ENCODE data around the gene IGF2BP3.
"Not testable (repeated sequence)": the region's sequence is repeated elsewhere in the genome, so short reads cannot be mapped to it uniquely, and the experiment has no call there.

The IGF2BP3 gene

GRCh38 chr7:23431702-23432199 lies 38.5 kb downstream of the IGF2BP3 start:
- H3K9me3 ChIP-seq (ENCODE audit: low read length), result no peaks in the 10 kb centered on the region
- H3K27me3 ChIP-seq (ENCODE audit: insufficient read depth, low read length), result no peaks in the 10 kb centered on the region
- peaks cover 6% of the 10 kb centered on the region for H3K36me3 ChIP-seq (ENCODE audit: insufficient read depth, low read length)
- H3K4me3 ChIP-seq (ENCODE audit: low read length), result no peak overlapping the region
- H2AFZ ChIP-seq (ENCODE audit: low read depth, low read length), result no peak overlapping the region
- peaks cover 26% of the 10 kb centered on the region for H3K4me1 ChIP-seq (ENCODE audit: insufficient read depth, low read length)

DNA sequence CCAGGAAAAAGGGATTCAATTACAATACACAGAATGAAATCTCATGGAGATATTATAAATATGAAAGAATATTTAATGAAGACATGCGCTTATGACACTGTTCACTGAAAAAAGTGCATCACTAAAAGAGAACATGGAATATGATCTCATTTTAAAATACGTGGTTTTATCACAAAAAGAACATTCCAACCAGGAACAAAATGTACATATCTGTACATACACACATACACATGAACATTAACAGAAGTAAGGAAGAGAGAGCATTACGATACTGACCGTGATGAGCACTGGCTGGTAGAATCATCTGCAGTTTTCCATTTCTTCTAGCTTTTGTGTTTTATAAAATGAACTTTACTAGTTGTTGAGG lies 39.4 kb downstream of the IGF2BP3 start:
- H3K4me1 ChIP-seq (ENCODE audit: insufficient read depth, low read length), result peaks cover 26% of the 10 kb centered on the region
- no peak overlapping the region for H3K4me3 ChIP-seq (ENCODE audit: low read length)
- no peak overlapping the region for H2AFZ ChIP-seq (ENCODE audit: low read depth, low read length)
- H3K27me3 ChIP-seq (ENCODE audit: insufficient read depth, low read length), result no peaks in the 10 kb centered on the region
- no peaks in the 10 kb centered on the region for H3K9me3 ChIP-seq (ENCODE audit: low read length)
- peaks cover 3% of the 10 kb centered on the region for H3K36me3 ChIP-seq (ENCODE audit: insufficient read depth, low read length)

- H3K4me3 ChIP-seq (ENCODE audit: low read length), result no peak overlapping the region
- H3K4me1 ChIP-seq (ENCODE audit: insufficient read depth, low read length), result peaks cover 6% of the 10 kb centered on the region
- H3K27me3 ChIP-seq (ENCODE audit: insufficient read depth, low read length), result no peaks in the 10 kb centered on the region
- peaks cover 3% of the 10 kb centered on the region for H3K36me3 ChIP-seq (ENCODE audit: insufficient read depth, low read length)
- H2AFZ ChIP-seq (ENCODE audit: low read depth, low read length), result no peak overlapping the region
- H3K9me3 ChIP-seq (ENCODE audit: low read length), result no peaks in the 10 kb centered on the region
Observed at GRCh38 chr7:23426876-23427275, 43.4 kb downstream of the IGF2BP3 start.

DNA sequence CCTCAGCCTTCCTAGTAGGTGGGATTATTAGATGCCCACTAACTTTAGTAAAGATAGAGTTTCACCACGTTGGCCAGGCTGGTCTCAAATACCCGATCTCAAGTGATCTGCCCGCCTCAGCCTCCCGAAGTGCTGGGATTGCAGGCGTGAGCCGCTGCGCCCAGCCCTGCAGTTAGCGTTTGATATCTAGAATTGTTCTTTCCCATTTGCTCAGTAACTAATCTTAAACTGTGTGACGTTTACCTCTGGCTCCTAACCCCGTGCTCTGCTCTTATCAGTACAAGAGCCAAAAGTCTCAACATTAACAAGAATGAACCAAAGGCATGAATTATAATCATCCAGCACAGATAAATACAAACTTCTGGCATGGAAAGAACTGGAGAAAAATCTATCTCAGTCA lies 47.4 kb downstream of the IGF2BP3 start:
- no peaks in the 10 kb centered on the region for H3K9me3 ChIP-seq (ENCODE audit: low read length)
- no peak overlapping the region for H2AFZ ChIP-seq (ENCODE audit: low read depth, low read length)
- H3K4me3 ChIP-seq (ENCODE audit: low read length), result no peak overlapping the region
- peaks cover 7% of the 10 kb centered on the region for H3K4me1 ChIP-seq (ENCODE audit: insufficient read depth, low read length)
- H3K27me3 ChIP-seq (ENCODE audit: insufficient read depth, low read length), result no peaks in the 10 kb centered on the region
- peaks cover 6% of the 10 kb centered on the region for H3K36me3 ChIP-seq (ENCODE audit: insufficient read depth, low read length)

DNA sequence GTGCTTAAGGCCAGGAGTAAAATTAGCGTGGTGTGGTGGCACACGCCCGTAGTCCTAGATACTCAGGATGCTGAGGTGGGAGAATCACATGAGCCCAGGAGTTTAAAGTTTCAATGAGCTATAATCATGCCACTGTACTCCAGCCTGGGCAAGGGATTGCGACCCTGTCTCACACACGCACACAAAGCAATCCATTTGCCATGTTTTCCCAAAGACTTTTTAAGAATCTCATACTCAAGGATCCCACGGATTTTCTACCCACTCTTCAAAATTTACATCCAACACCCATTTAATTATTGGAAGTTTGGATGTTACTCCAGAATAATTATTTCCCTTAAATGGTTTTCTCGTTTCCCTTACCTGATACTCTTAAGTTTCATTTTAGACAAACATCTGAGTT lies 47.9 kb downstream of the IGF2BP3 start:
- Histone ChIP-seq H3K27me3 (ENCODE audit: insufficient read depth, low read length) (no peaks in the 10 kb centered on the region), H3K9me3 (ENCODE audit: low read length) (no peaks in the 10 kb centered on the region), H3K4me3 (ENCODE audit: low read length) (no peak overlapping the region), H2AFZ (ENCODE audit: low read depth, low read length) (no peak overlapping the region), H3K4me1 (ENCODE audit: insufficient read depth, low read length) (peaks cover 7% of the 10 kb centered on the region), H3K36me3 (ENCODE audit: insufficient read depth, low read length) (peaks cover 6% of the 10 kb centered on the region)

DNA sequence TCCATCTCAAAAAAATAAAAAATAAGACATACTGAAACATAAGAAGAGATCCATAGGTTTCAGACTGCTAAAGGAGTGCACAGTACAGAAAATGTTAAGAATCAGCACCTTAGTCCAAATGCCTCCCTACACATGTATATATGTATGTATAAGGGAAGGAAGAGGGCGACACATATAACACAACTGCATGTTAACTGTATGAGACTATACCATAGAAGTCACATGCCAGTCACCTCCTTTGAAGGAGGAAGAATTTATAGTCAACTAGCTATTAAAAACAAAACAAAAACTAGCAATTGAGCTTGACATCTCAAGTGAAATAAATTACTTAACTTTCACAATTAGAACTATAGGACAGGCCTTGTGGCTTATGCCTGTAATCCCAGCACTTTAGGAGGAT lies 50.4 kb downstream of the IGF2BP3 start:
- no peak overlapping the region for H3K4me3 ChIP-seq (ENCODE audit: low read length)
- peaks cover 7% of the 10 kb centered on the region for H3K4me1 ChIP-seq (ENCODE audit: insufficient read depth, low read length)
- no peak overlapping the region for H2AFZ ChIP-seq (ENCODE audit: low read depth, low read length)
- peaks cover 6% of the 10 kb centered on the region for H3K9me3 ChIP-seq (ENCODE audit: low read length)
- H3K27me3 ChIP-seq (ENCODE audit: insufficient read depth, low read length), result no peaks in the 10 kb centered on the region
- H3K36me3 ChIP-seq (ENCODE audit: insufficient read depth, low read length), result peaks cover 27% of the 10 kb centered on the region

GRCh38 chr7:23419160-23419559 lies 51.1 kb downstream of the IGF2BP3 start:
- H2AFZ ChIP-seq (ENCODE audit: low read depth, low read length), result no peak overlapping the region
- peaks cover 7% of the 10 kb centered on the region for H3K4me1 ChIP-seq (ENCODE audit: insufficient read depth, low read length)
- no peak overlapping the region for H3K4me3 ChIP-seq (ENCODE audit: low read length)
- no peaks in the 10 kb centered on the region for H3K27me3 ChIP-seq (ENCODE audit: insufficient read depth, low read length)
- H3K36me3 ChIP-seq (ENCODE audit: insufficient read depth, low read length), result peaks cover 34% of the 10 kb centered on the region
- peaks cover 9% of the 10 kb centered on the region for H3K9me3 ChIP-seq (ENCODE audit: low read length)

DNA sequence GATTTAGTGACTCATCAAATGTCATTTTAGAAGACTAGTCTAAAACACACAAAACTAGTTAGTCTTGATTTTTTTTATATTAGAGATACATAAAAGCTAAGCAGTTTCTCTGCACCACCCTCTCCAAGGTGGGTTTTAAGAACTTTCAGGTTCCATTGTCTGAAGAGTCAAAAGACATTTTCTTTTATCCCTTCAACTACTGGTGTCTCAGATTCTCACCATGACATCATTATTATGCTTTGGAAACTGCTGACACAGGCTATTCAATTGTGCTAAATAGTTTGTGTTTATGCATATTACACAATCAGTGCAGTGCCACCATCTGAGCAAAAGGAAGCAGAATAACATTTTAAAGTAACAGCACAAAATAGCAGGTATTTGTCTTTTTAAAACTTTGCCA lies 52.2 kb downstream of the IGF2BP3 start:
- Histone ChIP-seq H3K27me3 (ENCODE audit: insufficient read depth, low read length) (no peaks in the 10 kb centered on the region), H2AFZ (ENCODE audit: low read depth, low read length) (no peak overlapping the region), H3K9me3 (ENCODE audit: low read length) (peaks cover 9% of the 10 kb centered on the region), H3K4me1 (ENCODE audit: insufficient read depth, low read length) (peaks cover 7% of the 10 kb centered on the region), H3K4me3 (ENCODE audit: low read length) (no peak overlapping the region), H3K36me3 (ENCODE audit: insufficient read depth, low read length) (peaks cover 41% of the 10 kb centered on the region)

- peaks cover 11% of the 10 kb centered on the region for H3K9me3 ChIP-seq (ENCODE audit: low read length)
- H3K4me1 ChIP-seq (ENCODE audit: insufficient read depth, low read length), result peaks cover 7% of the 10 kb centered on the region
- peaks cover 63% of the 10 kb centered on the region for H3K36me3 ChIP-seq (ENCODE audit: insufficient read depth, low read length)
- H3K4me3 ChIP-seq (ENCODE audit: low read length), result no peak overlapping the region
- no peaks in the 10 kb centered on the region for H3K27me3 ChIP-seq (ENCODE audit: insufficient read depth, low read length)
- H2AFZ ChIP-seq (ENCODE audit: low read depth, low read length), result no peak overlapping the region
Observed at GRCh38 chr7:23415198-23415597, 55.1 kb downstream of the IGF2BP3 start.

GRCh38 chr7:23410446-23411183 lies 59.7 kb downstream of the IGF2BP3 start:
- Histone ChIP-seq H3K4me1 (ENCODE audit: insufficient read depth, low read length) (no peaks in the 10 kb centered on the region), H3K27me3 (ENCODE audit: insufficient read depth, low read length) (no peaks in the 10 kb centered on the region), H3K36me3 (ENCODE audit: insufficient read depth, low read length) (peaks cover 73% of the 10 kb centered on the region), H2AFZ (ENCODE audit: low read depth, low read length) (no peak overlapping the region), H3K9me3 (ENCODE audit: low read length) (peaks cover 21% of the 10 kb centered on the region), H3K4me3 (ENCODE audit: low read length) (no peak overlapping the region)

- peaks cover 79% of the 10 kb centered on the region for H3K36me3 ChIP-seq (ENCODE audit: insufficient read depth, low read length)
- not testable (repeated sequence) for H3K4me3 ChIP-seq (ENCODE audit: low read length); H2AFZ ChIP-seq (ENCODE audit: low read depth, low read length); H3K27me3 ChIP-seq (ENCODE audit: insufficient read depth, low read length); H3K4me1 ChIP-seq (ENCODE audit: insufficient read depth, low read length)
- peaks cover 12% of the 10 kb centered on the region for H3K9me3 ChIP-seq (ENCODE audit: low read length)
Observed at GRCh38 chr7:23406564-23406963, 63.7 kb downstream of the IGF2BP3 start.

- Histone ChIP-seq H3K9me3 (ENCODE audit: low read length) (peaks cover 10% of the 10 kb centered on the region), H3K4me3 (ENCODE audit: low read length) (no peak overlapping the region), H3K4me1 (ENCODE audit: insufficient read depth, low read length) (no peaks in the 10 kb centered on the region), H2AFZ (ENCODE audit: low read depth, low read length) (no peak overlapping the region), H3K36me3 (ENCODE audit: insufficient read depth, low read length) (peaks cover 77% of the 10 kb centered on the region), H3K27me3 (ENCODE audit: insufficient read depth, low read length) (no peaks in the 10 kb centered on the region)
Observed at GRCh38 chr7:23405240-23405618, 65.1 kb downstream of the IGF2BP3 start.

DNA sequence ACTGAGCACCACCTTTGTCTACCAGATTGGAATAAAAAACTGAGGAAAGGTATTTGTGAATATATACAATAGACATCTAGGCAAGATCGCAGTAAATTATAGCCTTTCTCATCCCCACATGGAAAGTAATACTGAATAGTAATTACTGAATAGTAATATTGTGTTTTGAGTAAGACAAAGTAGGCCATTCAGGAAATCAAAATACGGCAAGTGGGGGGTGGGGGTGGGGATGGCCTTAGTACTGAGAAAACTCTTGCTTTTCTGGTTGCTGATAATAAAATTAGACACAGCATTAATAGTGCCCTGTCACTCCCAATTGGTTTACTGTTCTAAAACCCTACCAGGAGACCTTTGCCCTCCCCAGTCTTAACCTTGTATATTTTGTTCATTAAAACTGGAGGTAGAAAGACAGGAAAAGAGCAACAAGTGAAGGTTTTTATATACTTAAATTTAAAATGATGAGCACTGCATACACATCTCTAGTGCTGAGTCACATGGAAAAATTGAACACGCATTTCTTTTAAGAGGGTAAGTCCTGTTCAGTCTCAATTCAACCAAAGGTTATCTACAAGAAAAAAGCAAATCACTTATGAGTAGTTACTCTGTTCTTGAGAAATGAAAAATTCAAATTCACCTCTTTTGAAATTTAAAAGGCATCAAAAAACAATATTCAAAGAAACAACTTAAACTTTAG lies 65.6 kb downstream of the IGF2BP3 start:
- H3K4me3 ChIP-seq (ENCODE audit: low read length), result no peak overlapping the region
- H3K36me3 ChIP-seq (ENCODE audit: insufficient read depth, low read length), result peaks cover 77% of the 10 kb centered on the region
- H3K4me1 ChIP-seq (ENCODE audit: insufficient read depth, low read length), result no peaks in the 10 kb centered on the region
- no peaks in the 10 kb centered on the region for H3K27me3 ChIP-seq (ENCODE audit: insufficient read depth, low read length)
- no peak overlapping the region for H2AFZ ChIP-seq (ENCODE audit: low read depth, low read length)
- peaks cover 10% of the 10 kb centered on the region for H3K9me3 ChIP-seq (ENCODE audit: low read length)
